CD4-positive, alpha-beta T cell (primary cell): ENCODE measurements around the gene KCNE1. TPM values are rescaled to one million over a fixed set of nuclear protein-coding genes. Genes with fewer than 3 reads are reported as not detected.

Source experiments
- ATAC-seq: fragments of 200-7000 bp; cut with Tn5 transposase; one replicate; pipeline ENCODE4 v1.10.0; 2022; ENCODE audit warnings: mild to moderate bottlenecking; ENCODE audit not compliant: poor library complexity
- CTCF ChIA-PET: fragments of 350-600 bp; sonication (Branson Sonifier 250); formaldehyde crosslinking; loops from one replicate; lab custom pipeline; 2021; ENCODE audit warnings: antibody characterized with exemption, inconsistent platforms; lab: Charles Lee
- POLR2A ChIA-PET: fragments of 350-600 bp; sonication (Branson Sonifier 250); formaldehyde crosslinking; loops from one replicate; lab custom pipeline; 2021; ENCODE audit warnings: antibody characterized with exemption, inconsistent platforms; lab: Charles Lee
- DNase-seq, 14 experiments: peaks; one replicate each; pipeline ENCODE4 v3.0.0-alpha.2; 2013 to 2020; ENCODE audit warnings: mixed read lengths in 2 of 14
- H3K27ac ChIP-seq, 2 donors: one replicate each; pipeline versions ENCODE4 v1.5.1 to v1.7.0; 2013; ENCODE audit warnings: low read length in 2 of 2, low read depth in 1 of 2, mild to moderate bottlenecking in 1 of 2
- H3K27me3 ChIP-seq, 2 experiments: 1 replicate in 1 of 2; 2 replicates in 1 of 2; pipeline versions ENCODE4 v1.6.1 to v1.7.0; 2013; ENCODE audit warnings: low read length in 2 of 2, control low read depth in 1 of 2, mild to moderate bottlenecking in 1 of 2, moderate library complexity in 1 of 2; ENCODE audit not compliant: insufficient read depth in 2 of 2, control insufficient read depth in 1 of 2
- H3K36me3 ChIP-seq: one replicate; pipeline ENCODE4 v1.6.1; 2013; ENCODE audit warnings: low read length, control low read depth; ENCODE audit not compliant: insufficient read depth
- H3K4me1 ChIP-seq: one replicate; pipeline ENCODE4 v1.6.1; 2013; ENCODE audit warnings: low read length, control low read depth; ENCODE audit not compliant: insufficient read depth
- H3K4me3 ChIP-seq: one replicate; pipeline ENCODE4 v1.5.1; 2013; ENCODE audit warnings: mild to moderate bottlenecking, low read length, moderate library complexity
- H3K9me3 ChIP-seq, 2 experiments: 1 replicate in 1 of 2; 2 replicates in 1 of 2; pipeline versions ENCODE4 v1.6.1 to v1.7.0; 2013; ENCODE audit warnings: low read length in 2 of 2, mild to moderate bottlenecking in 2 of 2, control low read depth in 1 of 2, moderate library complexity in 1 of 2; ENCODE audit not compliant: control insufficient read depth in 1 of 2, insufficient read depth in 1 of 2
- H3K27ac Mint-ChIP-seq: one replicate; pipeline ENCODE4 v1.8.0; 2020; ENCODE audit warnings: mixed read lengths
- H3K27me3 Mint-ChIP-seq: one replicate; pipeline ENCODE4 v1.8.0; 2021; ENCODE audit warnings: mixed read lengths
- H3K36me3 Mint-ChIP-seq: one replicate; pipeline ENCODE4 v1.8.0; 2021; ENCODE audit warnings: low read depth, mixed read lengths
- H3K4me1 Mint-ChIP-seq: one replicate; pipeline ENCODE4 v1.8.0; 2021; ENCODE audit warnings: low read depth, mixed read lengths
- H3K4me3 Mint-ChIP-seq: one replicate; pipeline ENCODE4 v1.8.0; 2020; ENCODE audit warnings: mild to moderate bottlenecking, mixed read lengths
- H3K9me3 Mint-ChIP-seq: one replicate; pipeline ENCODE4 v1.8.0; 2020; ENCODE audit warnings: mixed read lengths
- CTCF ChIP-seq: fragments of 200-600 bp; IDR thresholded peaks from one replicate; pipeline ENCODE4 v1.8.0; 2022; ENCODE audit warnings: antibody characterized with exemption, mild to moderate bottlenecking
- intact Hi-C, 2 experiments: fragments of 100-400 bp; cut with DNase I in 1 of 2; cut with micrococcal nuclease in 1 of 2; formaldehyde crosslinking; loops; one replicate each; pipeline versions ENCODE4 v1.15.1 to v1.9.0; 2023 to 2025; cut with DNase I, micrococcal nuclease
- total RNA-seq, 174 experiments: library from RNA in 2 of 174; stranded (reverse) in 2 of 174; gene quantifications; one replicate each; pipeline ENCODE4 v1.2.3 and lab custom pipeline; 2021 to 2026

Gene KCNE1
- total RNA-seq, 2 experiments from 2014 or later: not detected

GRCh38 chr21:34502480-34503106 is 9.4 kb downstream of the KCNE1 start:
- POLR2A ChIA-PET: no interaction called here
- DNase-seq (no peak), ATAC-seq (no peak)
- H3K36me3 ChIP-seq: no peaks in the 10 kb centered on the region
- Mint-ChIP-seq H3K27me3 (peaks cover 14% of the 10 kb centered on the region), H3K4me3 (no peak overlapping the region), H3K9me3 (peaks cover 5% of the 10 kb centered on the region), H3K27ac (no peak overlapping the region), H3K36me3 (no peaks in the 10 kb centered on the region), H3K4me1 (no peaks in the 10 kb centered on the region)
- CTCF ChIA-PET: no interaction called here
- H3K4me1 ChIP-seq: no peaks in the 10 kb centered on the region
- intact Hi-C loops: no loop called here
- H3K9me3 ChIP-seq: peaks cover 4 to 12% of the 10 kb centered on the region in 2 experiments
- H3K27ac ChIP-seq: no peak overlapping the region
- H3K27me3 ChIP-seq: peaks cover 0 to 10% of the 10 kb centered on the region in 2 experiments
- H3K4me3 ChIP-seq: no peak overlapping the region
- TF ChIP-seq CTCF: no peak

- Mint-ChIP-seq H3K36me3 (peaks cover 4% of the 10 kb centered on the region), H3K4me3 (no peak overlapping the region), H3K4me1 (no peaks in the 10 kb centered on the region), H3K9me3 (peaks cover 7% of the 10 kb centered on the region), H3K27me3 (peaks cover 19% of the 10 kb centered on the region), H3K27ac (no peak overlapping the region)
- Histone ChIP-seq H3K27ac (no peak overlapping the region), H3K4me1 (no peaks in the 10 kb centered on the region), H3K9me3 (peaks cover 4 to 21% of the 10 kb centered on the region in 2 experiments), H3K27me3 (peaks cover 0 to 10% of the 10 kb centered on the region in 2 experiments), H3K36me3 (no peaks in the 10 kb centered on the region), H3K4me3 (no peak overlapping the region)
- intact Hi-C loops: no loop called here
- CTCF ChIA-PET: no interaction called here
- POLR2A ChIA-PET: no interaction called here
- DNase-seq (no peak), ATAC-seq (no peak)
- TF ChIP-seq CTCF: no peak
Observed at GRCh38 chr21:34501716-34502115, 10.3 kb downstream of the KCNE1 start.

GRCh38 chr21:34500191-34500590 is 11.8 kb downstream of the KCNE1 start:
- no peak overlapping the region for H3K4me3 Mint-ChIP-seq
- no peak overlapping the region for H3K27ac ChIP-seq
- no peaks in the 10 kb centered on the region for H3K4me1 ChIP-seq
- no peak overlapping the region for H3K27ac Mint-ChIP-seq
- POLR2A ChIA-PET: no interaction called here
- H3K9me3 ChIP-seq: peaks cover 9 to 22% of the 10 kb centered on the region in 2 experiments
- H3K36me3 ChIP-seq: no peaks in the 10 kb centered on the region
- DNase-seq (no peak), ATAC-seq (no peak)
- H3K9me3 Mint-ChIP-seq: peaks cover 10% of the 10 kb centered on the region
- H3K27me3 ChIP-seq: peaks cover 0 to 10% of the 10 kb centered on the region in 2 experiments
- intact Hi-C loops: no loop called here
- H3K36me3 Mint-ChIP-seq: peaks cover 6% of the 10 kb centered on the region
- no peak overlapping the region for H3K4me3 ChIP-seq
- H3K4me1 Mint-ChIP-seq: no peaks in the 10 kb centered on the region
- TF ChIP-seq CTCF: no peak
- peaks cover 21% of the 10 kb centered on the region for H3K27me3 Mint-ChIP-seq
- CTCF ChIA-PET: no interaction called here
